H1 (cell line): Measurements from ENCODE around the gene MYOCOS. TPM values are rescaled to one million over a fixed set of nuclear protein-coding genes. Genes with fewer than 3 reads are reported as not detected.

Experiments used
- CTCF ChIA-PET: fragments of 300-600 bp; sonication (Branson Sonifier 250); formaldehyde crosslinking; loops from one replicate; lab custom pipeline; 2021; ENCODE audit not compliant: partially characterized antibody; lab: Charles Lee
- POLR2A ChIA-PET: fragments of 300-600 bp; sonication (Branson Sonifier 250); formaldehyde crosslinking; loops from one replicate; lab custom pipeline; 2021; ENCODE audit warnings: inconsistent platforms; ENCODE audit not compliant: partially characterized antibody; lab: Charles Lee
- DNase-seq, 2 experiments: peaks; one replicate each; pipeline versions ENCODE4 v3.0.0 to v3.0.0-alpha.2; 2010 to 2022; ENCODE audit warnings: low spot score in 2 of 2, low read depth in 1 of 2, mixed read lengths in 1 of 2
- FAIRE-seq: peaks from 2 replicates; lab custom pipeline; 2011; peaks lifted over from hg19 to GRCh38; lab: Jason Lieb, UNC
- H2AFZ ChIP-seq: 2 replicates; pipeline ENCODE4 v1.8.1; 2012; ENCODE audit warnings: low read length, inconsistent platforms
- H2AK5ac ChIP-seq: 2 replicates; pipeline ENCODE4 v1.6.1; 2013; ENCODE audit warnings: low read depth, low read length
- H2BK120ac ChIP-seq: replicated peaks from 2 replicates; pipeline ENCODE3; 2013; ENCODE audit warnings: low read depth, low read length, inconsistent platforms
- H2BK12ac ChIP-seq: 2 replicates; pipeline ENCODE4 v1.6.1; 2013; ENCODE audit warnings: low read depth, low read length
- H2BK15ac ChIP-seq: 2 replicates; pipeline ENCODE4 v1.6.1; 2013; ENCODE audit warnings: low read length
- H2BK20ac ChIP-seq: 2 replicates; pipeline ENCODE4 v1.6.1; 2013; ENCODE audit warnings: low read length
- H2BK5ac ChIP-seq: 2 replicates; pipeline ENCODE4 v1.6.1; 2013; ENCODE audit warnings: low read depth, low read length
- H3K14ac ChIP-seq: 2 replicates; pipeline ENCODE4 v1.6.1; 2013; ENCODE audit warnings: inconsistent platforms; ENCODE audit not compliant: insufficient read length
- H3K18ac ChIP-seq: 2 replicates; pipeline ENCODE4 v1.6.1; 2013; ENCODE audit warnings: low read length; ENCODE audit errors: extremely low read depth
- H3K23ac ChIP-seq: 2 replicates; pipeline ENCODE4 v1.6.1; 2013; ENCODE audit warnings: inconsistent platforms; ENCODE audit not compliant: insufficient read length
- H3K23me2 ChIP-seq: 2 replicates; pipeline ENCODE4 v1.6.1; 2013; ENCODE audit warnings: low read depth, low read length
- H3K27ac ChIP-seq: 2 replicates; pipeline ENCODE4 v1.6.1; 2011; ENCODE audit warnings: low read depth, low read length, inconsistent platforms
- H3K27me3 ChIP-seq, 4 experiments: replicated peaks in 1 of 4; 1 replicate in 1 of 4; 2 replicates in 3 of 4; pipeline versions ENCODE4 v1.6.1 to v1.8.1; 2011 to 2013; ENCODE audit warnings: low read length in 3 of 4, mild to moderate bottlenecking in 3 of 4, inconsistent platforms in 2 of 4, mixed read lengths in 2 of 4, moderate library complexity in 1 of 4; ENCODE audit not compliant: control insufficient read depth in 3 of 4, insufficient read depth in 3 of 4; ENCODE audit errors: extremely low read depth in 1 of 4
- H3K36me3 ChIP-seq, 4 experiments: 2 replicates each; pipeline versions ENCODE4 v1.6.1 to v1.8.1; 2011 to 2013; ENCODE audit warnings: mild to moderate bottlenecking in 4 of 4, low read length in 3 of 4, moderate library complexity in 2 of 4, control low read depth in 1 of 4, inconsistent platforms in 1 of 4; ENCODE audit not compliant: insufficient read depth in 4 of 4, control insufficient read depth in 2 of 4
- H3K4ac ChIP-seq: replicated peaks from 2 replicates; pipeline ENCODE3; 2013; ENCODE audit warnings: low read length, low read depth, mixed read lengths, inconsistent platforms; ENCODE audit not compliant: insufficient read length
- H3K4me1 ChIP-seq, 4 experiments: replicated peaks in 1 of 4; 1 replicate in 1 of 4; 2 replicates in 3 of 4; pipeline versions ENCODE4 v1.6.1 to v1.8.1; 2011 to 2013; ENCODE audit warnings: low read length in 3 of 4, inconsistent platforms in 2 of 4, mixed read lengths in 1 of 4; ENCODE audit not compliant: insufficient read depth in 4 of 4, control insufficient read depth in 3 of 4
- H3K4me2 ChIP-seq, 2 experiments: 2 replicates each; pipeline versions ENCODE4 v1.6.1 to v1.8.1; 2011 to 2013; ENCODE audit warnings: low read depth in 2 of 2, low read length in 2 of 2, control low read depth in 1 of 2, inconsistent platforms in 1 of 2, mild to moderate bottlenecking in 1 of 2; ENCODE audit not compliant: insufficient read depth in 1 of 2
- H3K4me3 ChIP-seq, 4 experiments: fragments of 200-600, 300-600 bp in 1 of 4; sonication (generic), shearing (Covaris generic), sonication (Bioruptor Twin) in 1 of 4; 2 replicates each; pipeline versions ENCODE4 v1.5.1 to v1.8.1; 2011 to 2016; ENCODE audit warnings: low read length in 4 of 4, low read depth in 3 of 4, control low read depth in 2 of 4, inconsistent platforms in 2 of 4, mild to moderate bottlenecking in 2 of 4, mixed read lengths in 1 of 4, moderate library complexity in 1 of 4; ENCODE audit not compliant: insufficient read depth in 2 of 4; ENCODE audit errors: extremely low read depth in 1 of 4
- H3K56ac ChIP-seq: replicated peaks from 2 replicates; pipeline ENCODE3; 2013; ENCODE audit warnings: low read depth, mild to moderate bottlenecking, mixed read lengths, low read length, inconsistent platforms; ENCODE audit not compliant: insufficient read length
- H3K79me1 ChIP-seq: 2 replicates; pipeline ENCODE4 v1.6.1; 2013; ENCODE audit warnings: low read depth, low read length, control low read depth
- H3K79me2 ChIP-seq, 2 experiments: 2 replicates each; pipeline versions ENCODE4 v1.6.1 to v1.8.1; 2012 to 2013; ENCODE audit warnings: low read length in 2 of 2, mild to moderate bottlenecking in 2 of 2, inconsistent platforms in 1 of 2; ENCODE audit not compliant: insufficient read depth in 2 of 2, control insufficient read depth in 1 of 2
- H3K9ac ChIP-seq, 4 experiments: replicated peaks in 1 of 4; 1 replicate in 1 of 4; 2 replicates in 3 of 4; pipeline versions ENCODE4 v1.6.1 to v1.8.1; 2011 to 2013; ENCODE audit warnings: low read depth in 3 of 4, low read length in 3 of 4, control low read depth in 2 of 4, mild to moderate bottlenecking in 2 of 4, moderate library complexity in 2 of 4, inconsistent platforms in 1 of 4; ENCODE audit errors: extremely low read depth in 1 of 4
- H3K9me3 ChIP-seq, 2 experiments: 2 replicates each; pipeline versions ENCODE4 v1.6.1 to v1.8.1; 2012 to 2013; ENCODE audit warnings: mild to moderate bottlenecking in 2 of 2, moderate library complexity in 2 of 2, control low read depth in 1 of 2, inconsistent platforms in 1 of 2, low read depth in 1 of 2, low read length in 1 of 2, mixed read lengths in 1 of 2; ENCODE audit not compliant: insufficient read depth in 2 of 2
- H4K20me1 ChIP-seq, 2 experiments: replicated peaks in 1 of 2; 2 replicates each; pipeline versions ENCODE3 to v1.8.1; 2011 to 2013; ENCODE audit warnings: inconsistent platforms in 2 of 2, low read length in 2 of 2, mild to moderate bottlenecking in 1 of 2; ENCODE audit not compliant: insufficient read depth in 2 of 2, control insufficient read depth in 1 of 2
- H4K5ac ChIP-seq: 2 replicates; pipeline ENCODE4 v1.6.1; 2013; ENCODE audit warnings: low read length, low read depth, mixed read lengths, inconsistent platforms; ENCODE audit not compliant: insufficient read length
- H4K8ac ChIP-seq: 2 replicates; pipeline ENCODE4 v1.8.0; 2013; ENCODE audit warnings: mild to moderate bottlenecking, moderate library complexity, low read length, inconsistent platforms; ENCODE audit not compliant: insufficient read depth; ENCODE audit errors: extremely low read depth
- H4K91ac ChIP-seq: replicated peaks from 2 replicates; pipeline ENCODE3; 2013; ENCODE audit warnings: low read length, mixed read lengths, inconsistent platforms; ENCODE audit not compliant: insufficient read length
- ASH2L ChIP-seq: fragments of 200-600, 300-600 bp; sonication (generic); IDR thresholded peaks from one replicate; pipeline ENCODE4 v1.7.1; 2017; ENCODE audit warnings: low read length
- CBX8 ChIP-seq: fragments of 300-800, 300-1000 bp; sonication (generic); IDR thresholded peaks from 2 replicates; pipeline ENCODE4 v1.7.1; 2016; ENCODE audit warnings: low read depth, low read length, borderline replicate concordance
- CHD1 ChIP-seq: IDR thresholded peaks from 2 replicates; pipeline ENCODE4 v1.6.1; 2012; ENCODE audit warnings: low read depth, low read length, improper control_type of control experiment
- CTBP2 ChIP-seq: IDR thresholded peaks from 2 replicates; pipeline ENCODE4 v1.7.0; 2011; ENCODE audit warnings: borderline replicate concordance, mild to moderate bottlenecking, moderate library complexity, mixed read lengths, low read length; ENCODE audit not compliant: insufficient read depth, insufficient read length
- MAFK ChIP-seq: IDR thresholded peaks from 2 replicates; pipeline ENCODE4 v1.6.1; 2012; ENCODE audit warnings: low read depth, mild to moderate bottlenecking, improper control_type of control experiment, low read length
- NANOG ChIP-seq: IDR thresholded peaks from 2 replicates; pipeline ENCODE4 v1.6.1; 2011; ENCODE audit warnings: low read length, low read depth, mild to moderate bottlenecking, inconsistent platforms; ENCODE audit not compliant: insufficient read depth, poor library complexity, severe bottlenecking
- PHF8 ChIP-seq: fragments of 200-600 bp; sonication (generic); conservative IDR thresholded peaks from 2 replicates; pipeline ENCODE4 v1.7.1; 2012; ENCODE audit warnings: low read depth, mild to moderate bottlenecking, inconsistent platforms, low read length, moderate library complexity
- SIN3A ChIP-seq, 2 experiments: IDR thresholded peaks in 1 of 2; conservative IDR thresholded peaks in 1 of 2; 2 replicates each; pipeline ENCODE4 v1.6.1; 2011 to 2012; ENCODE audit warnings: low read length in 2 of 2, improper control_type of control experiment in 1 of 2, low read depth in 1 of 2, mild to moderate bottlenecking in 1 of 2
- SP1 ChIP-seq: IDR thresholded peaks from 2 replicates; pipeline ENCODE4 v1.6.1; 2011; ENCODE audit warnings: low read depth, low read length
- TAF1 ChIP-seq: IDR thresholded peaks from 2 replicates; pipeline ENCODE4 v1.6.1; 2011; ENCODE audit warnings: mild to moderate bottlenecking, low read depth, low read length
- TAF7 ChIP-seq: optimal IDR thresholded peaks from 2 replicates; pipeline ENCODE3; 2011; ENCODE audit warnings: low read depth, mild to moderate bottlenecking, inconsistent platforms, low read length, moderate library complexity, borderline replicate concordance
- WGBS, 2 experiments: shearing (Covaris generic) in 1 of 2; methylation state at CpG; one replicate each; pipeline versions ENCODE4 v1.1.6 to v1.1.7; 2013 to 2015; ENCODE audit warnings: low lambda C conversion rate in 2 of 2, mixed read lengths in 2 of 2, inconsistent platforms in 1 of 2, low coverage in 1 of 2, missing lambda C conversion rate in 1 of 2; ENCODE audit not compliant: insufficient replicate concordance in 2 of 2, insufficient coverage in 1 of 2, insufficient read length in 1 of 2; ENCODE audit errors: extremely low coverage in 1 of 2, missing lambda C conversion rate in 1 of 2; 5-methylcytosine and 5-hydroxymethylcytosine counted together
- polyA plus RNA-seq, 7 experiments: library from polyadenylated mRNA; depleted of rRNA in 3 of 7; stranded (reverse) in 5 of 7; unstranded in 2 of 7; fragments of >200 nt in 5 of 7; fragments of 200-250 nt in 2 of 7; gene quantifications; 1 replicate in 5 of 7; 2 replicates in 1 of 7; 4 replicates in 1 of 7; pipeline versions ENCODE4 v1.2.1 to v1.2.3, GENCODE V29; 2011 to 2013; ENCODE audit warnings: missing spikeins in 2 of 7, mixed read lengths in 2 of 7
- total RNA-seq: library from RNA; stranded (reverse); fragmentation: NEBNext Ultra II Directional; extraction: Animal tissue kit (Norgen Biotek cat#: 25700); gene quantifications from 2 replicates; pipeline ENCODE4 v1.2.1, GENCODE V29; 2021
- TF ChIP-seq, protein P1 (sequence below): IDR thresholded peaks from 2 replicates; pipeline ENCODE4 v1.6.1; 2011; ENCODE audit warnings: low read length, improper control_type of control experiment

MYOCOS gene
- total and polyA plus RNA-seq, 2 of the 8 experiments (the other 6 are each of a cell fraction or from before 2014, with no cell fraction given) = not detected

DNA sequence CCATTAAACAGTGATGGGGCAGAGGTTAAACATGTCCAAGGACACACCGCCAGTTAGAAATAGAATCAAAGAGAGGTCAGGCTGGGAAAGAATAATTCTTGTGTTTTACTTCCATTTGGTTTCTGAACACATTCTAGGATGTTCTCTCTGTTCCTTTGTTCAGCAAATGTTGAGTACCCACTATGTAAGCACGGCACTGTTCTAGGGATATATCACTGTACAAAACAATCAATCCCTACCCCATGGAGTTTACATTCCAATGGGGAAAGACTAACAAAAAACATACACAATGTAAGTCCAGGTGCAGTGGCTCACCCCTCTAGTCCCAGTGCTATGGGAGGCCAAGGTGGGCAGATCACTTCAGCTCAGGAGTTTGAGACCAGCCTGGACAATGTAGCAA lies 6.2 kb downstream of the MYOCOS start:
- Histone ChIP-seq H3K23me2 (no peaks in the 10 kb centered on the region), H4K91ac (no peak overlapping the region), H2BK5ac (no peak overlapping the region), H3K9me3 (no peaks in the 10 kb centered on the region), H3K79me2 (no peaks in the 10 kb centered on the region), H3K4me2 (no peak overlapping the region), H3K56ac (no peak overlapping the region), H3K27me3 (no peaks in the 10 kb centered on the region), H2AFZ (no peak overlapping the region), H2BK15ac (no peak overlapping the region), H3K14ac (no peak overlapping the region), H2AK5ac (no peak overlapping the region), H3K36me3 (no peaks in the 10 kb centered on the region), H4K8ac (no peak overlapping the region), H3K27ac (no peak overlapping the region), H3K18ac (no peak overlapping the region), H3K4me1 (no peaks in the 10 kb centered on the region), H3K23ac (no peak overlapping the region), H2BK120ac (no peak overlapping the region), H3K79me1 (no peaks in the 10 kb centered on the region), H4K20me1 (no peaks in the 10 kb centered on the region), H3K4ac (no peak overlapping the region), H4K5ac (no peak overlapping the region), H2BK20ac (no peak overlapping the region), H3K9ac (no peak overlapping the region), H2BK12ac (no peak overlapping the region), H3K4me3 (no peak overlapping the region)
- POLR2A ChIA-PET = no interaction called here
- WGBS, 2 experiments = 97% methylated on average over 2 of the region's 2 CpGs; no CpG with 5 or more reads in 1 of the 2 experiments
- FAIRE-seq (no peak), DNase-seq (no peak)
- CTCF ChIA-PET = interaction anchor here (2.5 kb wide), 1 partner anchor 17 kb away, joined by 7 read pairs; no protein-coding TSS in a partner anchor
- no peak for TF ChIP-seq SIN3A (conservative IDR thresholded peaks at IDR 0.05 in 1 of 2, IDR thresholded peaks at IDR 0.05 in 1 of 2; ENCODE audit: low read depth in 1 of 2, low read length in 2 of 2)
- TF ChIP-seq CBX8 = no peak
- TF ChIP-seq CTBP2 = no peak
- TF ChIP-seq, protein P1, sequence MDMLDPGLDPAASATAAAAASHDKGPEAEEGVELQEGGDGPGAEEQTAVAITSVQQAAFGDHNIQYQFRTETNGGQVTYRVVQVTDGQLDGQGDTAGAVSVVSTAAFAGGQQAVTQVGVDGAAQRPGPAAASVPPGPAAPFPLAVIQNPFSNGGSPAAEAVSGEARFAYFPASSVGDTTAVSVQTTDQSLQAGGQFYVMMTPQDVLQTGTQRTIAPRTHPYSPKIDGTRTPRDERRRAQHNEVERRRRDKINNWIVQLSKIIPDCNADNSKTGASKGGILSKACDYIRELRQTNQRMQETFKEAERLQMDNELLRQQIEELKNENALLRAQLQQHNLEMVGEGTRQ = no peak
- TF ChIP-seq TAF7 = no peak
- no peak for TF ChIP-seq PHF8
- no peak for TF ChIP-seq CHD1
- TF ChIP-seq MAFK = no peak
- no peak for TF ChIP-seq ASH2L
- TF ChIP-seq SP1 = no peak
- no peak for TF ChIP-seq TAF1
- TF ChIP-seq NANOG = no peak
